Astrocyte (in vitro differentiated cells and primary cell): ENCODE data around the gene URM1. TPM values are rescaled to one million over a fixed set of nuclear protein-coding genes. Genes with fewer than 3 reads are reported as not detected.

Experiments
- DNase-seq: peaks from one replicate; pipeline ENCODE4 v3.0.0-alpha.2; 2010; ENCODE audit warnings: low read depth
- FAIRE-seq: peaks from 2 replicates; lab custom pipeline; 2011; peaks lifted over from hg19 to GRCh38; lab: Jason Lieb, UNC
- H2AFZ ChIP-seq: 2 replicates; pipeline ENCODE4 v1.6.0; 2012; ENCODE audit warnings: low read depth, low read length, inconsistent platforms
- H3K27ac ChIP-seq: 2 replicates; pipeline ENCODE4 v1.5.1; 2011; ENCODE audit warnings: low read depth, low read length, inconsistent platforms
- H3K27me3 ChIP-seq: 2 replicates; pipeline ENCODE4 v1.6.0; 2011; ENCODE audit warnings: low read length, inconsistent platforms; ENCODE audit not compliant: insufficient read depth
- H3K36me3 ChIP-seq: 2 replicates; pipeline ENCODE4 v1.5.1; 2011; ENCODE audit warnings: low read length, inconsistent platforms; ENCODE audit not compliant: insufficient read depth
- H3K4me1 ChIP-seq: 2 replicates; pipeline ENCODE4 v1.5.1; 2011; ENCODE audit warnings: low read length, inconsistent platforms; ENCODE audit not compliant: insufficient read depth
- H3K4me2 ChIP-seq: 2 replicates; pipeline ENCODE4 v1.6.0; 2012; ENCODE audit warnings: low read length, inconsistent platforms
- H3K4me3 ChIP-seq: 2 replicates; pipeline ENCODE4 v1.5.1; 2011; ENCODE audit warnings: low read depth, mild to moderate bottlenecking, low read length, inconsistent platforms; ENCODE audit not compliant: insufficient read depth
- H3K79me2 ChIP-seq: 2 replicates; pipeline ENCODE4 v1.6.0; 2012; ENCODE audit warnings: mild to moderate bottlenecking, low read length, inconsistent platforms; ENCODE audit not compliant: insufficient read depth
- H3K9ac ChIP-seq: 2 replicates; pipeline ENCODE4 v1.6.0; 2012; ENCODE audit warnings: mild to moderate bottlenecking, low read length, inconsistent platforms
- H3K9me3 ChIP-seq: 2 replicates; pipeline ENCODE4 v1.5.1; 2012; ENCODE audit warnings: low read depth, mild to moderate bottlenecking, low read length, inconsistent platforms; ENCODE audit not compliant: insufficient read depth
- H4K20me1 ChIP-seq: 2 replicates; pipeline ENCODE4 v1.6.0; 2012; ENCODE audit warnings: low read length, inconsistent platforms; ENCODE audit not compliant: insufficient read depth
- H3K27ac Mint-ChIP-seq: one replicate; pipeline ENCODE4 v1.8.0; 2021; ENCODE audit warnings: mild to moderate bottlenecking, mixed read lengths; ENCODE audit not compliant: unreplicated experiment
- H3K27me3 Mint-ChIP-seq: one replicate; pipeline ENCODE4 v1.8.0; 2021; ENCODE audit warnings: low read depth, mixed read lengths; ENCODE audit not compliant: unreplicated experiment
- H3K36me3 Mint-ChIP-seq: one replicate; pipeline ENCODE4 v1.8.0; 2021; ENCODE audit warnings: low read depth, mixed read lengths; ENCODE audit not compliant: unreplicated experiment
- H3K4me1 Mint-ChIP-seq: one replicate; pipeline ENCODE4 v1.8.0; 2021; ENCODE audit warnings: low read depth, mixed read lengths; ENCODE audit not compliant: unreplicated experiment
- H3K4me3 Mint-ChIP-seq: one replicate; pipeline ENCODE4 v1.8.0; 2021; ENCODE audit warnings: mild to moderate bottlenecking, moderate library complexity, mixed read lengths; ENCODE audit not compliant: unreplicated experiment
- H3K9me3 Mint-ChIP-seq: one replicate; pipeline ENCODE4 v1.8.0; 2021; ENCODE audit warnings: mild to moderate bottlenecking, mixed read lengths; ENCODE audit not compliant: unreplicated experiment
- EZH2 ChIP-seq: IDR thresholded peaks from 2 replicates; pipeline ENCODE4 v1.6.1; 2012; ENCODE audit warnings: mild to moderate bottlenecking, low read length, inconsistent platforms; ENCODE audit not compliant: insufficient read depth
- total RNA-seq: library from RNA; stranded (reverse); gene quantifications from 2 replicates; pipeline ENCODE4 v1.2.1, GENCODE V29; 2021
- TF ChIP-seq, protein P1 (sequence below): IDR thresholded peaks from 2 replicates; pipeline ENCODE4 v1.5.1; 2011; ENCODE audit warnings: low read depth, mild to moderate bottlenecking, inconsistent platforms, low read length, moderate library complexity; ENCODE audit not compliant: insufficient read depth

Gene URM1
- total RNA-seq, 1 donor from 2014 or later = 50.7 TPM

DNA sequence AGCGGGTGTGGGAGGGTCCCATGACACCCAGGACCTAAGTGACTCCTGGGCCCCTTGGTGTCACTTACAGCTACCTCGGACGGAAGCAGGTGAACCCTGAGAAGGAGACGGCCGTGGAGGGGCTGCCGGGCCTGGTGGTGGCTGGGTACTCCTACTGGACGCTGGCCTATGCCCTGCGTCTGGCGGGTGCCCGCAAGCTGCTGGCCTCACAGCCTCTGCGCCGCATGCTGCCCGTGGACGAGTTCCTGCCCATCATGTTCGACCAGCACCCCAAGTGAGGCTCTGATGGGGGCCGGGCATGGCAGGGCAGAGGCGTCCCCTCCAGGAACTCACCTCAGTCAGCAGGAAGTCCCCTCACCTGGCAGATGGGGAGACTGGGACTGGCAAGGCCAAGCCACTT is 63.2 kb downstream of the URM1 start:
- DNase-seq (no peak), FAIRE-seq (no peak)
- Histone ChIP-seq H3K9ac (no peak overlapping the region), H3K9me3 (no peaks in the 10 kb centered on the region), H3K27me3 (no peaks in the 10 kb centered on the region), H3K36me3 (no peaks in the 10 kb centered on the region), H2AFZ (no peak overlapping the region), H3K4me1 (peaks cover 2% of the 10 kb centered on the region), H3K27ac (no peak overlapping the region), H3K79me2 (no peaks in the 10 kb centered on the region), H3K4me3 (no peak overlapping the region), H3K4me2 (no peak overlapping the region), H4K20me1 (no peaks in the 10 kb centered on the region)
- TF ChIP-seq EZH2 = no peak
- TF ChIP-seq, protein P1, sequence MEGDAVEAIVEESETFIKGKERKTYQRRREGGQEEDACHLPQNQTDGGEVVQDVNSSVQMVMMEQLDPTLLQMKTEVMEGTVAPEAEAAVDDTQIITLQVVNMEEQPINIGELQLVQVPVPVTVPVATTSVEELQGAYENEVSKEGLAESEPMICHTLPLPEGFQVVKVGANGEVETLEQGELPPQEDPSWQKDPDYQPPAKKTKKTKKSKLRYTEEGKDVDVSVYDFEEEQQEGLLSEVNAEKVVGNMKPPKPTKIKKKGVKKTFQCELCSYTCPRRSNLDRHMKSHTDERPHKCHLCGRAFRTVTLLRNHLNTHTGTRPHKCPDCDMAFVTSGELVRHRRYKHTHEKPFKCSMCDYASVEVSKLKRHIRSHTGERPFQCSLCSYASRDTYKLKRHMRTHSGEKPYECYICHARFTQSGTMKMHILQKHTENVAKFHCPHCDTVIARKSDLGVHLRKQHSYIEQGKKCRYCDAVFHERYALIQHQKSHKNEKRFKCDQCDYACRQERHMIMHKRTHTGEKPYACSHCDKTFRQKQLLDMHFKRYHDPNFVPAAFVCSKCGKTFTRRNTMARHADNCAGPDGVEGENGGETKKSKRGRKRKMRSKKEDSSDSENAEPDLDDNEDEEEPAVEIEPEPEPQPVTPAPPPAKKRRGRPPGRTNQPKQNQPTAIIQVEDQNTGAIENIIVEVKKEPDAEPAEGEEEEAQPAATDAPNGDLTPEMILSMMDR = no peak
- Mint-ChIP-seq H3K27ac (no peak overlapping the region), H3K9me3 (no peaks in the 10 kb centered on the region), H3K4me3 (no peak overlapping the region), H3K27me3 (no peaks in the 10 kb centered on the region), H3K4me1 (no peaks in the 10 kb centered on the region), H3K36me3 (peaks cover 7% of the 10 kb centered on the region)

- H3K27me3 ChIP-seq = no peaks in the 10 kb centered on the region
These were observed 64.4 kb downstream of the URM1 start for GRCh38 chr9:128435611-128436010.

More at GRCh38 chr9:128435611-128436010, 64.4 kb downstream of the URM1 start:
- Histone ChIP-seq H4K20me1 (no peaks in the 10 kb centered on the region), H3K4me3 (no peak overlapping the region), H3K27ac (no peak overlapping the region), H3K4me2 (no peak overlapping the region), H3K9me3 (no peaks in the 10 kb centered on the region), H3K9ac (no peak overlapping the region), H2AFZ (no peak overlapping the region), H3K79me2 (no peaks in the 10 kb centered on the region), H3K36me3 (no peaks in the 10 kb centered on the region), H3K4me1 (no peaks in the 10 kb centered on the region)
- H3K36me3 Mint-ChIP-seq = peaks cover 6% of the 10 kb centered on the region
- TF ChIP-seq, protein P1 = no peak
- TF ChIP-seq EZH2 = no peak
- H3K27ac Mint-ChIP-seq = no peak overlapping the region
- no peak for FAIRE-seq
- no peak for DNase-seq
- no peaks in the 10 kb centered on the region for H3K4me1 Mint-ChIP-seq
- H3K27me3 Mint-ChIP-seq = no peaks in the 10 kb centered on the region
- no peak overlapping the region for H3K4me3 Mint-ChIP-seq
- no peaks in the 10 kb centered on the region for H3K9me3 Mint-ChIP-seq
